K562 (cell line): Measurements from ENCODE around the gene LDB2. TPM values are rescaled to one million over a fixed set of nuclear protein-coding genes. Genes with fewer than 3 reads are reported as not detected.

Experiments
- ATAC-seq: fragments of 200-7000 bp; cut with Tn5 transposase; 3 replicates; pipeline ENCODE4 v1.9.1; 2020; ENCODE audit warnings: moderate library complexity
- BruUV-seq: library from RNA; stranded (reverse); fragments of 400-500 nt; replicated peaks from 2 replicates; lab custom pipeline; 2021; lab: Mats Ljungman, UMichigan
- CTCF ChIA-PET: fragments of 300-600 bp; formaldehyde crosslinking; extraction: SDS; loops from one replicate; lab custom pipeline; 2021; ENCODE audit warnings: low intra/inter-chr PET ratio; lab: Yijun Ruan, JAX
- POLR2A ChIA-PET: fragments of 300-600, 350-650 bp; sonication (Branson Sonifier 250); formaldehyde crosslinking; extraction: SDS; loops from one replicate; lab custom pipeline; 2021; ENCODE audit warnings: antibody characterized with exemption, inconsistent platforms; lab: Yijun Ruan, JAX
- DNase-seq, 4 experiments: peaks; one replicate each; pipeline versions ENCODE4 v3.0.0 to v3.0.0-alpha.2; 2011 to 2018; ENCODE audit warnings: low spot score in 3 of 4, mixed read lengths in 3 of 4; ENCODE audit errors: extremely low read depth in 1 of 4
- FAIRE-seq: peaks from 2 replicates; lab custom pipeline; 2011; peaks lifted over from hg19 to GRCh38; lab: Jason Lieb, UNC
- H2AFZ ChIP-seq: 2 replicates; pipeline ENCODE4 v1.6.0; 2011; ENCODE audit warnings: low read depth, low read length, control low read depth, inconsistent platforms
- H3K27ac ChIP-seq: fragments of 200-600 bp; 3 replicates; pipeline ENCODE4 v1.8.0; 2011; ENCODE audit warnings: low read depth, mild to moderate bottlenecking, control low read depth, inconsistent platforms, low read length, moderate library complexity, mixed read lengths; ENCODE audit errors: extremely low read depth
- H3K27me3 ChIP-seq, 2 experiments: fragments of 300-600 bp in 1 of 2; 2 replicates in 1 of 2; 3 replicates in 1 of 2; pipeline versions ENCODE4 v1.6.0 to v1.8.0; 2011; ENCODE audit warnings: inconsistent platforms in 2 of 2, low read length in 2 of 2, mild to moderate bottlenecking in 1 of 2, mixed read lengths in 1 of 2, moderate library complexity in 1 of 2; ENCODE audit not compliant: control insufficient read depth in 2 of 2, insufficient read depth in 2 of 2
- H3K36me3 ChIP-seq: fragments of 300-600 bp; 3 replicates; pipeline ENCODE4 v1.8.0; 2011; ENCODE audit warnings: mild to moderate bottlenecking, low read length, inconsistent platforms; ENCODE audit not compliant: control insufficient read depth, insufficient read depth
- H3K4me1 ChIP-seq, 2 experiments: fragments of 200-600 bp in 1 of 2; replicated peaks in 1 of 2; 2 replicates in 1 of 2; 3 replicates in 1 of 2; pipeline versions ENCODE4 v1.5.1 to v1.8.0; 2011; ENCODE audit warnings: inconsistent platforms in 2 of 2, low read length in 2 of 2, mild to moderate bottlenecking in 1 of 2, mixed read lengths in 1 of 2, moderate library complexity in 1 of 2; ENCODE audit not compliant: control insufficient read depth in 2 of 2, insufficient read depth in 2 of 2
- H3K4me2 ChIP-seq: 2 replicates; pipeline ENCODE4 v1.6.1; 2011; ENCODE audit warnings: low read length, control low read depth, inconsistent platforms, mixed read lengths; ENCODE audit not compliant: insufficient read depth
- H3K4me3 ChIP-seq: fragments of 200-600 bp; sonication (generic), shearing (Covaris generic); 2 replicates; pipeline ENCODE4 v1.5.1; 2016; ENCODE audit warnings: control low read depth, inconsistent platforms
- H3K79me2 ChIP-seq: fragments of 200-600 bp; 3 replicates; pipeline ENCODE4 v1.8.0; 2011; ENCODE audit warnings: low read length, inconsistent platforms; ENCODE audit not compliant: control insufficient read depth, insufficient read depth
- H3K9ac ChIP-seq, 2 experiments: 2 replicates each; pipeline versions ENCODE4 v1.6.0 to v1.6.1; 2011; ENCODE audit warnings: low read depth in 2 of 2, low read length in 2 of 2, control low read depth in 1 of 2, inconsistent platforms in 1 of 2, mild to moderate bottlenecking in 1 of 2, mixed read lengths in 1 of 2; ENCODE audit not compliant: insufficient read depth in 1 of 2
- H3K9me1 ChIP-seq: one replicate; pipeline ENCODE4 v1.6.0; 2011; ENCODE audit warnings: inconsistent platforms, mild to moderate bottlenecking, low read length, moderate library complexity; ENCODE audit not compliant: control insufficient read depth, insufficient read depth
- H3K9me3 ChIP-seq: replicated peaks from 2 replicates; pipeline ENCODE4 v1.5.1; 2011; ENCODE audit warnings: low read depth, low read length, inconsistent platforms; ENCODE audit not compliant: control insufficient read depth, insufficient read depth
- H4K20me1 ChIP-seq: replicated peaks from 2 replicates; pipeline ENCODE4 v1.6.1; 2011; ENCODE audit warnings: low read length, inconsistent platforms, mixed read lengths; ENCODE audit not compliant: control insufficient read depth, insufficient read depth
- CBX1 ChIP-seq: sonication (generic); IDR thresholded peaks from 2 replicates; pipeline ENCODE4 v1.6.1; 2016; ENCODE audit warnings: antibody characterized with exemption, low read depth, mild to moderate bottlenecking
- FOXK1 ChIP-seq: sonication (generic); formaldehyde crosslinking; IDR thresholded peaks from 2 replicates; pipeline ENCODE4 v1.8.0; 2022; ENCODE audit warnings: missing genetic modification reagents, mild to moderate bottlenecking, borderline replicate concordance
- KAT7 ChIP-seq: sonication (generic); formaldehyde crosslinking; IDR thresholded peaks from 2 replicates; pipeline ENCODE4 v1.8.0; 2022; ENCODE audit warnings: missing genetic modification reagents, mild to moderate bottlenecking, borderline replicate concordance
- MCM3 ChIP-seq: fragments of 450-650 bp; IDR thresholded peaks from 2 replicates; pipeline ENCODE4 v1.6.1; 2016
- RBM14 ChIP-seq: fragments of 200-400 bp; formaldehyde crosslinking; IDR thresholded peaks from 2 replicates; pipeline ENCODE4 v1.6.1; 2018; ENCODE audit warnings: low read depth, mild to moderate bottlenecking, low read length, moderate library complexity, borderline replicate concordance; ENCODE audit not compliant: insufficient read depth
- ZC3H8 ChIP-seq: fragments of 450-650 bp; IDR thresholded peaks from 2 replicates; pipeline ENCODE4 v1.6.1; 2017
- ZNF165 ChIP-seq: fragments of 250-450 bp; sonication (Bioruptor Pico); IDR thresholded peaks from 2 replicates; pipeline ENCODE4 v1.4.0; 2020; ENCODE audit warnings: borderline replicate concordance
- ZNF584 ChIP-seq: fragments of 200-800 bp; sonication (Bioruptor generic); IDR thresholded peaks from 2 replicates; pipeline ENCODE4 v1.6.1; 2016; ENCODE audit warnings: low read depth, mild to moderate bottlenecking, missing genetic modification characterization, missing compliant biosample characterization
- WGBS: fragments of 100-300 bp; shearing (Covaris generic); methylation state at CpG from one replicate; pipeline ENCODE4 v1.1.6; 2016; ENCODE audit warnings: low coverage, mixed read lengths; ENCODE audit not compliant: insufficient coverage; ENCODE audit errors: missing lambda C conversion rate; 5-methylcytosine and 5-hydroxymethylcytosine counted together
- in situ Hi-C: fragments of 300-500 bp; cut with MboI; formaldehyde crosslinking; loops from 4 replicates; pipeline ENCODE4 v1.15.0; 2018; ENCODE audit warnings: inconsistent platforms, mixed read lengths
- intact Hi-C: fragments of 100-400 bp; cut with micrococcal nuclease; formaldehyde crosslinking; loops from 2 replicates; pipeline ENCODE4 v1.14.2; 2022
- polyA plus RNA-seq, 8 experiments: library from polyadenylated mRNA; depleted of rRNA in 4 of 8; stranded (reverse) in 5 of 8; unstranded in 3 of 8; fragments of >200 nt; fragmentation: Nextera tagmentation in 2 of 8; fragmentation: Illumina TruSeq in 1 of 8; extraction: Ambion mirVana in 2 of 8; extraction: Trizol in 1 of 8; gene quantifications; 2 replicates each; pipeline versions ENCODE4 v1.2.1 to v1.2.3, GENCODE V29; 2011 to 2014; ENCODE audit warnings: inconsistent platforms in 1 of 8, missing spikeins in 1 of 8
- total RNA-seq, 7 experiments: library from RNA; depleted of rRNA in 6 of 7; stranded (reverse); fragments of >200 nt in 6 of 7; fragmentation: Illumina TruSeq in 2 of 7; extraction: Trizol in 2 of 7; gene quantifications; 2 replicates each; pipeline versions ENCODE4 v1.2.1 to v1.2.3, GENCODE V29; 2011 to 2021; ENCODE audit warnings: low replicate concordance in 1 of 7
- TF ChIP-seq, protein P1 (sequence below): fragments of 250-450 bp; sonication (Bioruptor Pico); IDR thresholded peaks from 2 replicates; pipeline ENCODE4 v1.4.0; 2020
- TF ChIP-seq, protein P2 (sequence below): sonication (generic); formaldehyde crosslinking; IDR thresholded peaks from 2 replicates; pipeline ENCODE4 v1.8.0; 2022; ENCODE audit warnings: mild to moderate bottlenecking, low read depth, missing genetic modification reagents
- TF ChIP-seq, protein P3 (sequence below), 2 experiments: fragments of 450-650 bp; IDR thresholded peaks; 2 replicates each; pipeline ENCODE4 v1.6.1; 2018; ENCODE audit warnings: mild to moderate bottlenecking in 2 of 2, low read depth in 1 of 2; ENCODE audit not compliant: partially characterized antibody in 2 of 2
- TF ChIP-seq, protein P4 (sequence below), 3 experiments: IDR thresholded peaks in 2 of 3; conservative IDR thresholded peaks in 1 of 3; 2 replicates each; pipeline ENCODE4 v1.5.1; 2011 to 2012; ENCODE audit warnings: low read length in 3 of 3, mild to moderate bottlenecking in 3 of 3, control low read depth in 2 of 3, improper control_type of control experiment in 1 of 3, inconsistent platforms in 1 of 3, low read depth in 1 of 3, mixed read lengths in 1 of 3, moderate library complexity in 1 of 3; ENCODE audit not compliant: insufficient read depth in 2 of 3
- TF ChIP-seq, protein P5 (sequence below): fragments of 450-650 bp; formaldehyde crosslinking; IDR thresholded peaks from 2 replicates; pipeline ENCODE4 v1.4.0; 2022; ENCODE audit warnings: mild to moderate bottlenecking, moderate library complexity

Gene LDB2
- total and polyA plus RNA-seq, 9 of the 15 experiments (the other 6 are each of a cell fraction or from before 2014, with no cell fraction given) = 0.10 to 0.20 TPM; not detected in 7

DNA sequence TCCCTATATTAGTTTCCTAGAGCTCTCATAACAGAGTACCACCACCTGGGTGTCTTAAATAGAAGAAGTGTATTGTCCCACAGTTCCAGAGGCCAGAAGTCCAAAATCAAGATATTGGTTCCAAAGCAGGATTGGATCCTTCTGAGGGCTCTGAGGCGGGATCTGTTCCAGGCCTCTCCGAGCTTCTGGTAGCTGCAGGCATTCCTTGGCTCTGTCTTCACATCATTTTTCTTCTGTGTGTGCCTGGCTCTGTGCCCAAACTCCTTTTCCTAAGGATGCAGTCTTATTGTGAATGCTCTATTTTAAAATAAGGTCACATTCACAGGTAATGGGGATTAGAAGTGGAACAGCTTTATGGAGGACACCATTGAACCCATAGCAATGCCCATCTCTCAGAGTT is 418.4 kb downstream of the LDB2 start:
- intact Hi-C loops = no loop called here
- BruUV-seq = no TSS peak
- no peaks in the 10 kb centered on the region for H3K9me3 ChIP-seq
- TF ChIP-seq RBM14 = no peak
- no peak for TF ChIP-seq ZC3H8
- TF ChIP-seq, protein P1, sequence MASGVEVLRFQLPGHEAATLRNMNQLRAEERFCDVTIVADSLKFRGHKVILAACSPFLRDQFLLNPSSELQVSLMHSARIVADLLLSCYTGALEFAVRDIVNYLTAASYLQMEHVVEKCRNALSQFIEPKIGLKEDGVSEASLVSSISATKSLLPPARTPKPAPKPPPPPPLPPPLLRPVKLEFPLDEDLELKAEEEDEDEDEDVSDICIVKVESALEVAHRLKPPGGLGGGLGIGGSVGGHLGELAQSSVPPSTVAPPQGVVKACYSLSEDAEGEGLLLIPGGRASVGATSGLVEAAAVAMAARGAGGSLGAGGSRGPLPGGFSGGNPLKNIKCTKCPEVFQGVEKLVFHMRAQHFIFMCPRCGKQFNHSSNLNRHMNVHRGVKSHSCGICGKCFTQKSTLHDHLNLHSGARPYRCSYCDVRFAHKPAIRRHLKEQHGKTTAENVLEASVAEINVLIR (CRISPR knock-in tag) = no peak
- TF ChIP-seq, protein P2, sequence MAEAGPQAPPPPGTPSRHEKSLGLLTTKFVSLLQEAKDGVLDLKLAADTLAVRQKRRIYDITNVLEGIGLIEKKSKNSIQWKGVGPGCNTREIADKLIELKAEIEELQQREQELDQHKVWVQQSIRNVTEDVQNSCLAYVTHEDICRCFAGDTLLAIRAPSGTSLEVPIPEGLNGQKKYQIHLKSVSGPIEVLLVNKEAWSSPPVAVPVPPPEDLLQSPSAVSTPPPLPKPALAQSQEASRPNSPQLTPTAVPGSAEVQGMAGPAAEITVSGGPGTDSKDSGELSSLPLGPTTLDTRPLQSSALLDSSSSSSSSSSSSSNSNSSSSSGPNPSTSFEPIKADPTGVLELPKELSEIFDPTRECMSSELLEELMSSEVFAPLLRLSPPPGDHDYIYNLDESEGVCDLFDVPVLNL (CRISPR knock-in tag) = no peak
- TF ChIP-seq, protein P3, sequence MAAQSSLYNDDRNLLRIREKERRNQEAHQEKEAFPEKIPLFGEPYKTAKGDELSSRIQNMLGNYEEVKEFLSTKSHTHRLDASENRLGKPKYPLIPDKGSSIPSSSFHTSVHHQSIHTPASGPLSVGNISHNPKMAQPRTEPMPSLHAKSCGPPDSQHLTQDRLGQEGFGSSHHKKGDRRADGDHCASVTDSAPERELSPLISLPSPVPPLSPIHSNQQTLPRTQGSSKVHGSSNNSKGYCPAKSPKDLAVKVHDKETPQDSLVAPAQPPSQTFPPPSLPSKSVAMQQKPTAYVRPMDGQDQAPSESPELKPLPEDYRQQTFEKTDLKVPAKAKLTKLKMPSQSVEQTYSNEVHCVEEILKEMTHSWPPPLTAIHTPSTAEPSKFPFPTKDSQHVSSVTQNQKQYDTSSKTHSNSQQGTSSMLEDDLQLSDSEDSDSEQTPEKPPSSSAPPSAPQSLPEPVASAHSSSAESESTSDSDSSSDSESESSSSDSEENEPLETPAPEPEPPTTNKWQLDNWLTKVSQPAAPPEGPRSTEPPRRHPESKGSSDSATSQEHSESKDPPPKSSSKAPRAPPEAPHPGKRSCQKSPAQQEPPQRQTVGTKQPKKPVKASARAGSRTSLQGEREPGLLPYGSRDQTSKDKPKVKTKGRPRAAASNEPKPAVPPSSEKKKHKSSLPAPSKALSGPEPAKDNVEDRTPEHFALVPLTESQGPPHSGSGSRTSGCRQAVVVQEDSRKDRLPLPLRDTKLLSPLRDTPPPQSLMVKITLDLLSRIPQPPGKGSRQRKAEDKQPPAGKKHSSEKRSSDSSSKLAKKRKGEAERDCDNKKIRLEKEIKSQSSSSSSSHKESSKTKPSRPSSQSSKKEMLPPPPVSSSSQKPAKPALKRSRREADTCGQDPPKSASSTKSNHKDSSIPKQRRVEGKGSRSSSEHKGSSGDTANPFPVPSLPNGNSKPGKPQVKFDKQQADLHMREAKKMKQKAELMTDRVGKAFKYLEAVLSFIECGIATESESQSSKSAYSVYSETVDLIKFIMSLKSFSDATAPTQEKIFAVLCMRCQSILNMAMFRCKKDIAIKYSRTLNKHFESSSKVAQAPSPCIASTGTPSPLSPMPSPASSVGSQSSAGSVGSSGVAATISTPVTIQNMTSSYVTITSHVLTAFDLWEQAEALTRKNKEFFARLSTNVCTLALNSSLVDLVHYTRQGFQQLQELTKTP (IDR thresholded peaks at IDR 0.05; ENCODE audit: low read depth in 1 of 2, partially characterized antibody in 2 of 2) = no peak
- no peak for TF ChIP-seq MCM3
- TF ChIP-seq, protein P4, sequence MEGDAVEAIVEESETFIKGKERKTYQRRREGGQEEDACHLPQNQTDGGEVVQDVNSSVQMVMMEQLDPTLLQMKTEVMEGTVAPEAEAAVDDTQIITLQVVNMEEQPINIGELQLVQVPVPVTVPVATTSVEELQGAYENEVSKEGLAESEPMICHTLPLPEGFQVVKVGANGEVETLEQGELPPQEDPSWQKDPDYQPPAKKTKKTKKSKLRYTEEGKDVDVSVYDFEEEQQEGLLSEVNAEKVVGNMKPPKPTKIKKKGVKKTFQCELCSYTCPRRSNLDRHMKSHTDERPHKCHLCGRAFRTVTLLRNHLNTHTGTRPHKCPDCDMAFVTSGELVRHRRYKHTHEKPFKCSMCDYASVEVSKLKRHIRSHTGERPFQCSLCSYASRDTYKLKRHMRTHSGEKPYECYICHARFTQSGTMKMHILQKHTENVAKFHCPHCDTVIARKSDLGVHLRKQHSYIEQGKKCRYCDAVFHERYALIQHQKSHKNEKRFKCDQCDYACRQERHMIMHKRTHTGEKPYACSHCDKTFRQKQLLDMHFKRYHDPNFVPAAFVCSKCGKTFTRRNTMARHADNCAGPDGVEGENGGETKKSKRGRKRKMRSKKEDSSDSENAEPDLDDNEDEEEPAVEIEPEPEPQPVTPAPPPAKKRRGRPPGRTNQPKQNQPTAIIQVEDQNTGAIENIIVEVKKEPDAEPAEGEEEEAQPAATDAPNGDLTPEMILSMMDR (IDR thresholded peaks at IDR 0.05 in 2 of 3, conservative IDR thresholded peaks at IDR 0.05 in 1 of 3; ENCODE audit: insufficient read depth in 2 of 3, low read depth in 1 of 3, low read length in 3 of 3) = no peak
- TF ChIP-seq ZNF584 = no peak
- no peak for TF ChIP-seq ZNF165 (CRISPR knock-in tag)
- TF ChIP-seq CBX1 = no peak
- no peak for TF ChIP-seq KAT7 (CRISPR knock-in tag)
- TF ChIP-seq, protein P5, sequence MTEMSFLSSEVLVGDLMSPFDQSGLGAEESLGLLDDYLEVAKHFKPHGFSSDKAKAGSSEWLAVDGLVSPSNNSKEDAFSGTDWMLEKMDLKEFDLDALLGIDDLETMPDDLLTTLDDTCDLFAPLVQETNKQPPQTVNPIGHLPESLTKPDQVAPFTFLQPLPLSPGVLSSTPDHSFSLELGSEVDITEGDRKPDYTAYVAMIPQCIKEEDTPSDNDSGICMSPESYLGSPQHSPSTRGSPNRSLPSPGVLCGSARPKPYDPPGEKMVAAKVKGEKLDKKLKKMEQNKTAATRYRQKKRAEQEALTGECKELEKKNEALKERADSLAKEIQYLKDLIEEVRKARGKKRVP (CRISPR knock-in tag) = no peak
- no peak for TF ChIP-seq FOXK1 (CRISPR knock-in tag)

More for the DNA sequence above, 418.4 kb downstream of the LDB2 start:
- FAIRE-seq (no peak), DNase-seq (no peak), ATAC-seq (no peak)
- Histone ChIP-seq H2AFZ (no peak overlapping the region), H3K4me2 (no peak overlapping the region), H3K27ac (no peak overlapping the region), H3K9ac (no peak overlapping the region), H3K36me3 (no peaks in the 10 kb centered on the region), H3K27me3 (no peaks in the 10 kb centered on the region), H4K20me1 (no peaks in the 10 kb centered on the region), H3K9me1 (no peaks in the 10 kb centered on the region), H3K79me2 (no peaks in the 10 kb centered on the region), H3K4me1 (no peaks in the 10 kb centered on the region), H3K4me3 (no peak overlapping the region)
- in situ Hi-C loops = no loop called here
- CTCF ChIA-PET = no interaction called here
- 0% methylated on average over 2 of the region's 2 CpGs for WGBS
- POLR2A ChIA-PET = interaction anchor here (0.6 kb wide), 1 partner anchor 432 kb away, joined by 3 read pairs; no protein-coding TSS in a partner anchor
